IMR-90 (cell line): ENCODE results near the gene SLAMF9. TPM values are rescaled to one million over a fixed set of nuclear protein-coding genes. Genes with fewer than 3 reads are reported as not detected.

Experiments used
- ATAC-seq: fragments of 200-7000 bp; cut with Tn5 transposase; 2 replicates; pipeline ENCODE4 v1.9.1; 2020; ENCODE audit warnings: low read depth, mild to moderate bottlenecking, moderate library complexity
- BruUV-seq: library from RNA; stranded (reverse); fragments of 400-500 nt; replicated peaks from 2 replicates; lab custom pipeline; 2021; lab: Mats Ljungman, UMichigan
- CTCF ChIA-PET: fragments of 300-600 bp; formaldehyde crosslinking; extraction: SDS; loops from one replicate; lab custom pipeline; 2021; ENCODE audit warnings: antibody characterized with exemption; lab: Yijun Ruan, JAX
- POLR2A ChIA-PET: fragments of 300-600 bp; sonication (Branson Sonifier 250); formaldehyde crosslinking; loops from one replicate; lab custom pipeline; 2022; ENCODE audit warnings: antibody characterized with exemption; ENCODE audit not compliant: unreplicated experiment; lab: Charles Lee
- DNase-seq: peaks from one replicate; pipeline ENCODE4 v3.0.0; 2013
- H2AFZ ChIP-seq: replicated peaks from 2 replicates; pipeline ENCODE3; 2013; ENCODE audit warnings: low read length, mild to moderate bottlenecking; ENCODE audit not compliant: poor library complexity
- H2AK5ac ChIP-seq: 2 replicates; pipeline ENCODE4 v1.6.1; 2013; ENCODE audit warnings: low read depth, low read length, inconsistent platforms
- H2AK9ac ChIP-seq: replicated peaks from 2 replicates; pipeline ENCODE3; 2013; ENCODE audit warnings: mild to moderate bottlenecking, low read depth, low read length, moderate library complexity; ENCODE audit not compliant: poor library complexity
- H2BK120ac ChIP-seq: 2 replicates; pipeline ENCODE4 v1.6.1; 2013; ENCODE audit warnings: low read depth, low read length, inconsistent platforms
- H2BK15ac ChIP-seq: 3 replicates; pipeline ENCODE4 v1.6.1; 2013; ENCODE audit warnings: low read depth, low read length, inconsistent platforms
- H2BK20ac ChIP-seq: 2 replicates; pipeline ENCODE4 v1.6.1; 2013; ENCODE audit warnings: low read depth, mild to moderate bottlenecking, inconsistent platforms, low read length, moderate library complexity
- H2BK5ac ChIP-seq: 2 replicates; pipeline ENCODE4 v1.6.1; 2013; ENCODE audit warnings: mild to moderate bottlenecking, low read depth, low read length, inconsistent platforms; ENCODE audit not compliant: poor library complexity, severe bottlenecking
- H3K14ac ChIP-seq: replicated peaks from 2 replicates; pipeline ENCODE4 v1.6.1; 2013; ENCODE audit warnings: low read depth, low read length, inconsistent platforms
- H3K18ac ChIP-seq: 2 replicates; pipeline ENCODE4 v1.6.1; 2013; ENCODE audit warnings: low read depth, low read length, control low read depth
- H3K23ac ChIP-seq: 2 replicates; pipeline ENCODE4 v1.6.1; 2013; ENCODE audit warnings: low read depth, low read length, inconsistent platforms
- H3K27ac ChIP-seq: 2 replicates; pipeline ENCODE4 v1.5.1; 2013; ENCODE audit warnings: mild to moderate bottlenecking, control low read depth, low read length; ENCODE audit not compliant: insufficient read depth
- H3K27me3 ChIP-seq: 2 replicates; pipeline ENCODE4 v1.6.1; 2013; ENCODE audit warnings: low read length; ENCODE audit not compliant: control insufficient read depth, insufficient read depth
- H3K36me3 ChIP-seq: 2 replicates; pipeline ENCODE4 v1.6.1; 2013; ENCODE audit warnings: low read length, mixed read lengths; ENCODE audit not compliant: control insufficient read depth, insufficient read depth
- H3K4ac ChIP-seq: 2 replicates; pipeline ENCODE4 v1.6.1; 2013; ENCODE audit warnings: low read depth, low read length, inconsistent platforms
- H3K4me1 ChIP-seq: 2 replicates; pipeline ENCODE4 v1.6.1; 2013; ENCODE audit warnings: low read length, mixed read lengths; ENCODE audit not compliant: control insufficient read depth, insufficient read depth
- H3K4me2 ChIP-seq: 2 replicates; pipeline ENCODE4 v1.6.1; 2013; ENCODE audit warnings: low read depth, mild to moderate bottlenecking, control low read depth, low read length, moderate library complexity
- H3K4me3 ChIP-seq: 2 replicates; pipeline ENCODE4 v1.5.1; 2013; ENCODE audit warnings: low read depth, mild to moderate bottlenecking, control low read depth, low read length, moderate library complexity; ENCODE audit not compliant: insufficient read depth
- H3K56ac ChIP-seq: 2 replicates; pipeline ENCODE4 v1.6.1; 2013; ENCODE audit warnings: low read length, inconsistent platforms; ENCODE audit not compliant: insufficient read depth; ENCODE audit errors: extremely low read depth
- H3K79me1 ChIP-seq, 2 experiments: 2 replicates each; pipeline ENCODE4 v1.6.1; 2013; ENCODE audit warnings: low read length in 2 of 2, inconsistent platforms in 1 of 2, low read depth in 1 of 2
- H3K9ac ChIP-seq: 2 replicates; pipeline ENCODE4 v1.6.1; 2013; ENCODE audit warnings: low read depth, low read length, control low read depth
- H3K9me1 ChIP-seq: 2 replicates; pipeline ENCODE4 v1.6.1; 2013; ENCODE audit warnings: low read length, inconsistent platforms; ENCODE audit not compliant: insufficient read depth
- H3K9me3 ChIP-seq: 2 replicates; pipeline ENCODE4 v1.6.1; 2013; ENCODE audit warnings: low read length; ENCODE audit not compliant: control insufficient read depth, insufficient read depth
- H4K20me1 ChIP-seq: 2 replicates; pipeline ENCODE4 v1.6.1; 2013; ENCODE audit warnings: low read length, inconsistent platforms; ENCODE audit not compliant: insufficient read depth
- H4K5ac ChIP-seq: 2 replicates; pipeline ENCODE4 v1.6.1; 2013; ENCODE audit warnings: mild to moderate bottlenecking, low read depth, low read length, control low read depth
- H4K8ac ChIP-seq, 2 experiments: 2 replicates each; pipeline ENCODE4 v1.6.1; 2013; ENCODE audit warnings: low read depth in 2 of 2, low read length in 2 of 2, control low read depth in 1 of 2, inconsistent platforms in 1 of 2
- H4K91ac ChIP-seq: 2 replicates; pipeline ENCODE4 v1.6.1; 2013; ENCODE audit warnings: low read depth, low read length, inconsistent platforms; ENCODE audit not compliant: insufficient read depth
- BHLHE40 ChIP-seq: fragments of 150-350 bp; IDR thresholded peaks from 2 replicates; pipeline ENCODE4 v1.6.1; 2016; ENCODE audit warnings: mild to moderate bottlenecking, low read depth, low read length
- CEBPB ChIP-seq: IDR thresholded peaks from 2 replicates; pipeline ENCODE4 v1.6.1; 2012; ENCODE audit warnings: low read depth, low read length, improper control_type of control experiment
- CTCF ChIP-seq: conservative IDR thresholded peaks from 2 replicates; pipeline ENCODE4 v1.5.1; 2012; ENCODE audit warnings: mild to moderate bottlenecking, low read depth, low read length, improper control_type of control experiment
- MAFK ChIP-seq: IDR thresholded peaks from 2 replicates; pipeline ENCODE4 v1.6.1; 2012; ENCODE audit warnings: low read depth, low read length, improper control_type of control experiment
- NFE2L2 ChIP-seq: fragments of 150-350 bp; IDR thresholded peaks from 2 replicates; pipeline ENCODE4 v1.6.1; 2016; ENCODE audit warnings: low read depth, mild to moderate bottlenecking, low read length
- RCOR1 ChIP-seq: IDR thresholded peaks from 2 replicates; pipeline ENCODE4 v1.6.1; 2012; ENCODE audit warnings: mild to moderate bottlenecking, low read length, improper control_type of control experiment; ENCODE audit not compliant: insufficient replicate concordance
- RFX5 ChIP-seq: IDR thresholded peaks from 2 replicates; pipeline ENCODE4 v1.8.0; 2012; ENCODE audit warnings: low read depth, mild to moderate bottlenecking, low read length, moderate library complexity
- WGBS, 2 experiments: methylation state at CpG; one replicate each; pipeline versions ENCODE4 v1.1.5 to v1.1.7; 2013; ENCODE audit warnings: missing lambda C conversion rate in 2 of 2; ENCODE audit not compliant: insufficient read length in 1 of 2; ENCODE audit errors: extremely low coverage in 2 of 2; 5-methylcytosine and 5-hydroxymethylcytosine counted together
- dilution Hi-C: fragments of 300-500 bp; cut with HindIII; formaldehyde crosslinking; loops from one replicate; pipeline ENCODE4 v1.14.3; 2018; ENCODE audit warnings: low sequenced_read_pairs; ENCODE audit not compliant: unreplicated experiment
- in situ Hi-C: fragments of 300-500 bp; cut with MboI; formaldehyde crosslinking; loops from 3 replicates; pipeline ENCODE4 v1.14.3; 2019; ENCODE audit warnings: low sequenced_read_pairs, inconsistent platforms, mixed read lengths
- intact Hi-C: fragments of 100-400 bp; cut with micrococcal nuclease; formaldehyde crosslinking; loops from 2 replicates; pipeline ENCODE4 v1.10.0; 2022
- polyA plus RNA-seq, 3 experiments: library from polyadenylated mRNA; depleted of rRNA; stranded (reverse); fragments of >200 nt; gene quantifications; 2 replicates each; pipeline ENCODE4 v1.2.3, GENCODE V29; 2012; ENCODE audit warnings: low replicate concordance in 1 of 3
- total RNA-seq: library from RNA; depleted of rRNA; stranded (reverse); fragments of >200 nt; gene quantifications from 2 replicates; pipeline ENCODE4 v1.2.3, GENCODE V29; 2012

The SLAMF9 gene
- total and polyA plus RNA-seq, 2 of the 4 experiments (the other 2 are of a cell fraction): 0.18 to 0.67 TPM

GRCh38 chr1:159927849-159928431 is 26.1 kb downstream of the SLAMF9 start:
- 89% methylated on average over 4 of the region's 13 CpGs; no CpG with 5 or more reads in 1 of the 2 experiments for WGBS, 2 experiments
- H2BK20ac ChIP-seq: no peak overlapping the region
- H2AFZ ChIP-seq: no peak overlapping the region
- no peaks in the 10 kb centered on the region for H3K36me3 ChIP-seq
- no peak for TF ChIP-seq RCOR1
- no peak for TF ChIP-seq MAFK
- TF ChIP-seq CTCF: no peak
- TF ChIP-seq RFX5: no peak
- no peak for TF ChIP-seq BHLHE40
- TF ChIP-seq CEBPB: no peak
- TF ChIP-seq NFE2L2: no peak
- H3K56ac ChIP-seq: no peak overlapping the region
- peaks cover 4% of the 10 kb centered on the region for H3K4me1 ChIP-seq
- H3K23ac ChIP-seq: no peak overlapping the region
- ATAC-seq (no peak), DNase-seq (no peak)
- H2BK120ac ChIP-seq: no peak overlapping the region
- no peak overlapping the region for H3K9ac ChIP-seq
- no peak overlapping the region for H4K5ac ChIP-seq
- in situ Hi-C loops: no loop called here
- no peak overlapping the region for H3K18ac ChIP-seq
- H3K27ac ChIP-seq: no peak overlapping the region
- 0 out of 2 replicates have a peak, but pooled peaks cover 3% of the 10 kb centered on the region for H3K9me1 ChIP-seq
- H3K4ac ChIP-seq: no peak overlapping the region
- dilution Hi-C loops: no loop called here
- H2AK9ac ChIP-seq: no peak overlapping the region
- no peaks in the 10 kb centered on the region; the same call in 1 of the 2 replicates for H3K27me3 ChIP-seq
- H4K8ac ChIP-seq: no peak overlapping the region
- H3K4me3 ChIP-seq: no peak overlapping the region
- no peak overlapping the region for H3K14ac ChIP-seq
- H4K91ac ChIP-seq: no peak overlapping the region
- ChIA-PET POLR2A (no interaction called here), CTCF (interaction anchor here (0.6 kb wide), 1 partner anchor 131 kb away, joined by 4 read pairs; no protein-coding TSS in a partner anchor)
- intact Hi-C loops: loop anchor here (10.0 kb wide), 1 partner anchor 287 kb away; no protein-coding TSS in a partner anchor
- H2BK15ac ChIP-seq: no peak overlapping the region
- H3K9me3 ChIP-seq: no peaks in the 10 kb centered on the region
- H4K20me1 ChIP-seq: peaks cover 10% of the 10 kb centered on the region
- H3K4me2 ChIP-seq: no peak overlapping the region
- H2BK5ac ChIP-seq: no peak overlapping the region
- no TSS peak for BruUV-seq
- peaks cover 0 to 14% of the 10 kb centered on the region in 2 experiments; a peak in 1 of 4 replicates for H3K79me1 ChIP-seq
- H2AK5ac ChIP-seq: no peak overlapping the region
